H1 (cell line): ENCODE measurements around the gene FOXK1. TPM values are rescaled to one million over a fixed set of nuclear protein-coding genes. Genes with fewer than 3 reads are reported as not detected.

Experiments used
- ATF2 ChIP-seq: IDR thresholded peaks from 2 replicates; pipeline ENCODE4 v1.6.1; 2012; ENCODE audit warnings: low read length, inconsistent platforms
- SIX5 ChIP-seq: IDR thresholded peaks from 2 replicates; pipeline ENCODE4 v1.6.1; 2011; ENCODE audit warnings: mild to moderate bottlenecking, low read depth, low read length
- polyA plus RNA-seq, 7 experiments: library from polyadenylated mRNA; depleted of rRNA in 3 of 7; stranded (reverse) in 5 of 7; unstranded in 2 of 7; fragments of >200 nt in 5 of 7; fragments of 200-250 nt in 2 of 7; gene quantifications; 1 replicate in 5 of 7; 2 replicates in 1 of 7; 4 replicates in 1 of 7; pipeline versions ENCODE4 v1.2.1 to v1.2.3, GENCODE V29; 2011 to 2013; ENCODE audit warnings: missing spikeins in 2 of 7, mixed read lengths in 2 of 7
- total RNA-seq: library from RNA; stranded (reverse); fragmentation: NEBNext Ultra II Directional; extraction: Animal tissue kit (Norgen Biotek cat#: 25700); gene quantifications from 2 replicates; pipeline ENCODE4 v1.2.1, GENCODE V29; 2021

Gene FOXK1
- total and polyA plus RNA-seq, 2 of the 8 experiments (the other 6 are each of a cell fraction or from before 2014, with no cell fraction given), result 2.0 to 8.5 TPM

GRCh38 chr7:4711093-4711492, 29.0 kb downstream of the FOXK1 start (continued):
- TF ChIP-seq ATF2 (no peak), SIX5 (no peak)
